Spleen (tissue), 11 donors: ENCODE measurements around the gene APOB. TPM values are rescaled to one million over a fixed set of nuclear protein-coding genes. Genes with fewer than 3 reads are reported as not detected.
"Not testable (repeated sequence)": the region's sequence is repeated elsewhere in the genome, so short reads cannot be mapped to it uniquely, and the experiment has no call there.

ENCODE experiments used
- DNase-seq: peaks from one replicate; pipeline ENCODE4 v3.0.0-alpha.2; 2020
- H3K27ac ChIP-seq, 8 donors: fragments of 200-600 bp; sonication (generic) in 7 of 8; 1 replicate in 4 of 8; 2 replicates in 4 of 8; pipeline versions ENCODE4 v1.5.0 to v1.8.0; 2016 to 2021; ENCODE audit warnings: inconsistent platforms in 4 of 8, mild to moderate bottlenecking in 4 of 8, moderate library complexity in 1 of 8
- H3K27me3 ChIP-seq, 7 donors: fragments of 200-600 bp; sonication (generic) in 6 of 7; replicated peaks in 1 of 7; 1 replicate in 4 of 7; 2 replicates in 3 of 7; pipeline versions ENCODE4 v1.5.0 to v1.8.0; 2016 to 2021; ENCODE audit warnings: inconsistent platforms in 3 of 7, mild to moderate bottlenecking in 1 of 7
- H3K36me3 ChIP-seq, 6 donors: fragments of 200-600 bp; sonication (generic) in 5 of 6; 1 replicate in 4 of 6; 2 replicates in 2 of 6; pipeline versions ENCODE4 v1.5.0 to v1.8.0; 2016 to 2021; ENCODE audit warnings: inconsistent platforms in 2 of 6
- H3K4me1 ChIP-seq, 6 donors: fragments of 200-600 bp; sonication (generic) in 5 of 6; 1 replicate in 3 of 6; 2 replicates in 3 of 6; pipeline versions ENCODE4 v1.5.0 to v1.8.0; 2016 to 2021; ENCODE audit warnings: inconsistent platforms in 3 of 6
- H3K4me3 ChIP-seq, 8 donors: fragments of 200-600 bp; sonication (generic) in 7 of 8; 1 replicate in 4 of 8; 2 replicates in 4 of 8; pipeline versions ENCODE4 v1.5.0 to v1.8.0; 2016 to 2021; ENCODE audit warnings: inconsistent platforms in 4 of 8, mild to moderate bottlenecking in 4 of 8, moderate library complexity in 2 of 8
- H3K9me3 ChIP-seq, 8 donors: fragments of 200-600 bp; sonication (generic) in 7 of 8; 1 replicate in 4 of 8; 2 replicates in 4 of 8; pipeline versions ENCODE4 v1.5.0 to v1.8.0; 2016 to 2021; ENCODE audit warnings: inconsistent platforms in 4 of 8
- CTCF ChIP-seq, 11 experiments: fragments of 200-600 bp in 7 of 11; fragments of 450-650 bp in 4 of 11; sonication (generic) in 4 of 11; IDR thresholded peaks in 8 of 11; conservative IDR thresholded peaks in 3 of 11; 1 replicate in 7 of 11; 2 replicates in 4 of 11; pipeline versions ENCODE4 v1.4.0 to v1.8.0; 2016 to 2021; ENCODE audit warnings: antibody characterized with exemption in 11 of 11, inconsistent platforms in 4 of 11, mild to moderate bottlenecking in 1 of 11
- POLR2A ChIP-seq, 3 donors: fragments of 450-650 bp; IDR thresholded peaks; one replicate each; pipeline ENCODE4 v1.5.1; 2017; ENCODE audit warnings: antibody characterized with exemption in 3 of 3, mild to moderate bottlenecking in 1 of 3
- POLR2AphosphoS5 ChIP-seq, 3 donors: sonication (generic); formaldehyde crosslinking; IDR thresholded peaks; one replicate each; pipeline ENCODE4 v1.5.1; 2017; ENCODE audit warnings: antibody characterized with exemption in 3 of 3
- WGBS, 5 donors: extraction: QIAGEN DNeasy Blood & Tissue Kit in 3 of 5; methylation state at CpG; one replicate each; pipeline versions ENCODE4 v1.1.5 to v1.1.7; 2013 to 2018; 5-methylcytosine and 5-hydroxymethylcytosine counted together
- intact Hi-C: fragments of 100-400 bp; cut with DNase I; formaldehyde crosslinking; loops from one replicate; pipeline ENCODE4 v1.15.0; 2023; ENCODE audit warnings: low total_unique reads
- polyA plus RNA-seq, 3 donors: library from polyadenylated mRNA; stranded (reverse); fragments of 200-250 nt; gene quantifications; one replicate each; pipeline ENCODE4 v1.2.1, GENCODE V29; 2013
- total RNA-seq, 7 donors: library from RNA; depleted of rRNA in 3 of 7; stranded (reverse); fragments of >200 nt in 3 of 7; fragmentation: NEBNext Ultra II Directional in 4 of 7; extraction: Animal tissue kit (Norgen Biotek cat#: 25700) in 4 of 7; gene quantifications; one replicate each; pipeline versions ENCODE4 v1.1.0 to v1.2.1, GENCODE V29; 2016 to 2021
- donor health status: healthy with polysubstance abuse.
- donor health status: DM: no; HTN: no; CAD: no; lungs with moderate emphysema.
- donor health status: DM: no; HTN: no; CAD: no.
- donor health status: Bipolar disorder and iron deficiency.
- donor health status: healthy.
- donor health status: DM: no; HTN: no; CAD: no.
- donor health status: DM: yes; HTN: yes; CAD: no.

Gene APOB
- total and polyA plus RNA-seq, 10 donors: 0.02 to 2.5 (median 0.39) TPM

GRCh38 chr2:21030983-21031968 is 12.6 kb downstream of the APOB start:
- intact Hi-C loops: no loop called here
- DNase-seq: no peak
- no peaks in the 10 kb centered on the region for H3K4me1 ChIP-seq
- TF ChIP-seq CTCF (IDR thresholded peaks at IDR 0.05 in 8 of 11, conservative IDR thresholded peaks at IDR 0.05 in 3 of 11): no peak
- TF ChIP-seq POLR2A (IDR thresholded peaks at IDR 0.05): no peak
- no peak for TF ChIP-seq POLR2AphosphoS5 (IDR thresholded peaks at IDR 0.05)
- H3K9me3 ChIP-seq: no peaks in the 10 kb centered on the region
- no peaks in the 10 kb centered on the region for H3K27me3 ChIP-seq
- no peaks in the 10 kb centered on the region for H3K36me3 ChIP-seq
- no peak overlapping the region for H3K27ac ChIP-seq
- WGBS, 5 donors: 82 to 93% (median 86%) methylated on average over 4 of the region's 4 CpGs
- no peak overlapping the region for H3K4me3 ChIP-seq

- no peaks in the 10 kb centered on the region for H3K9me3 ChIP-seq
- no peaks in the 10 kb centered on the region for H3K27me3 ChIP-seq
- intact Hi-C loops: no loop called here
- no peak overlapping the region for H3K27ac ChIP-seq
- H3K36me3 ChIP-seq: no peaks in the 10 kb centered on the region
- no peak for DNase-seq
- TF ChIP-seq POLR2AphosphoS5 (IDR thresholded peaks at IDR 0.05) (no peak), POLR2A (IDR thresholded peaks at IDR 0.05) (no peak)
- no peaks in the 10 kb centered on the region for H3K4me1 ChIP-seq
- whole genome bisulfite sequencing, 5 donors: 73 to 96% (median 95%) methylated on average over 2 of the region's 2 CpGs
- no peak overlapping the region for H3K4me3 ChIP-seq
Observed at GRCh38 chr2:21029519-21029918, 14.4 kb downstream of the APOB start.

GRCh38 chr2:21028951-21029350 is 14.9 kb downstream of the APOB start:
- WGBS, 5 donors: 90 to 96% (median 93%) methylated on average over 5 of the region's 5 CpGs
- H3K36me3 ChIP-seq, H3K27ac ChIP-seq, H3K4me3 ChIP-seq, H3K4me1 ChIP-seq, intact Hi-C loops, H3K9me3 ChIP-seq, DNase-seq, H3K27me3 ChIP-seq: not testable (repeated sequence)

- intact Hi-C loops: no loop called here
- WGBS, 5 donors: 86 to 91% (median 90%) methylated on average over 4 of the region's 4 CpGs
- no peak for TF ChIP-seq POLR2A (IDR thresholded peaks at IDR 0.05)
- no peak for TF ChIP-seq CTCF (IDR thresholded peaks at IDR 0.05 in 8 of 11, conservative IDR thresholded peaks at IDR 0.05 in 3 of 11)
- no peak for TF ChIP-seq POLR2AphosphoS5 (IDR thresholded peaks at IDR 0.05)
Observed at GRCh38 chr2:21028021-21028947, 15.6 kb downstream of the APOB start.

More at GRCh38 chr2:21028021-21028947, 15.6 kb downstream of the APOB start:
- no peaks in the 10 kb centered on the region for H3K4me1 ChIP-seq
- H3K27me3 ChIP-seq: no peaks in the 10 kb centered on the region
- no peak for DNase-seq
- no peak overlapping the region for H3K4me3 ChIP-seq
- H3K27ac ChIP-seq: no peak overlapping the region
- H3K9me3 ChIP-seq: no peaks in the 10 kb centered on the region
- H3K36me3 ChIP-seq: no peaks in the 10 kb centered on the region
